Prostate gland (tissue), 2 donors: Measurements from ENCODE around the gene ZDHHC9. TPM values are rescaled to one million over a fixed set of nuclear protein-coding genes. Genes with fewer than 3 reads are reported as not detected.

Experiments used
- DNase-seq: peaks from one replicate; pipeline ENCODE4 v3.0.0-alpha.2; 2019; ENCODE audit warnings: low spot score
- H3K27ac ChIP-seq, 2 donors: fragments of 200-600 bp; sonication (generic); 2 replicates each; pipeline ENCODE4 v1.5.1; 2017 to 2019
- H3K27me3 ChIP-seq: fragments of 200-600 bp; sonication (generic); replicated peaks from 2 replicates; pipeline ENCODE4 v1.5.1; 2019; ENCODE audit not compliant: insufficient read depth
- H3K36me3 ChIP-seq, 2 donors: fragments of 200-600 bp; sonication (generic); 1 replicate in 1 of 2; 2 replicates in 1 of 2; pipeline versions ENCODE4 v1.5.1 to v1.8.1; 2017 to 2019
- H3K4me1 ChIP-seq: fragments of 200-600 bp; sonication (generic); replicated peaks from 2 replicates; pipeline ENCODE4 v1.5.1; 2019
- H3K4me3 ChIP-seq, 2 donors: fragments of 200-600 bp; sonication (generic); 2 replicates each; pipeline ENCODE4 v1.5.1; 2017 to 2019
- H3K9me3 ChIP-seq: fragments of 200-600 bp; sonication (generic); 2 replicates; pipeline ENCODE4 v1.5.1; 2017
- CTCF ChIP-seq, 4 experiments: fragments of 200-600 bp in 2 of 4; fragments of 450-650 bp in 2 of 4; sonication (generic) in 2 of 4; IDR thresholded peaks; 1 replicate in 3 of 4; 2 replicates in 1 of 4; pipeline ENCODE4 v1.5.1; 2016 to 2019; ENCODE audit warnings: antibody characterized with exemption in 4 of 4, mild to moderate bottlenecking in 2 of 4, moderate library complexity in 2 of 4
- POLR2A ChIP-seq: fragments of 450-650 bp; IDR thresholded peaks from one replicate; pipeline ENCODE4 v1.6.1; 2016; ENCODE audit warnings: antibody characterized with exemption, mild to moderate bottlenecking
- POLR2AphosphoS5 ChIP-seq: sonication (generic); formaldehyde crosslinking; IDR thresholded peaks from one replicate; pipeline ENCODE4 v1.6.1; 2017; ENCODE audit warnings: antibody characterized with exemption
- WGBS: methylation state at CpG from one replicate; pipeline ENCODE4 v1.1.5; 2018; 5-methylcytosine and 5-hydroxymethylcytosine counted together
- intact Hi-C: fragments of 100-400 bp; cut with DNase I; formaldehyde crosslinking; loops from one replicate; pipeline ENCODE4 v1.14.2; 2022
- total RNA-seq, 2 donors: library from RNA; depleted of rRNA; stranded (reverse); fragments of >200 nt; gene quantifications; one replicate each; pipeline ENCODE4 v1.1.0, GENCODE V29; 2016

Gene ZDHHC9
- total RNA-seq, 2 donors from 2014 or later = 13.8 to 20.4 TPM

DNA sequence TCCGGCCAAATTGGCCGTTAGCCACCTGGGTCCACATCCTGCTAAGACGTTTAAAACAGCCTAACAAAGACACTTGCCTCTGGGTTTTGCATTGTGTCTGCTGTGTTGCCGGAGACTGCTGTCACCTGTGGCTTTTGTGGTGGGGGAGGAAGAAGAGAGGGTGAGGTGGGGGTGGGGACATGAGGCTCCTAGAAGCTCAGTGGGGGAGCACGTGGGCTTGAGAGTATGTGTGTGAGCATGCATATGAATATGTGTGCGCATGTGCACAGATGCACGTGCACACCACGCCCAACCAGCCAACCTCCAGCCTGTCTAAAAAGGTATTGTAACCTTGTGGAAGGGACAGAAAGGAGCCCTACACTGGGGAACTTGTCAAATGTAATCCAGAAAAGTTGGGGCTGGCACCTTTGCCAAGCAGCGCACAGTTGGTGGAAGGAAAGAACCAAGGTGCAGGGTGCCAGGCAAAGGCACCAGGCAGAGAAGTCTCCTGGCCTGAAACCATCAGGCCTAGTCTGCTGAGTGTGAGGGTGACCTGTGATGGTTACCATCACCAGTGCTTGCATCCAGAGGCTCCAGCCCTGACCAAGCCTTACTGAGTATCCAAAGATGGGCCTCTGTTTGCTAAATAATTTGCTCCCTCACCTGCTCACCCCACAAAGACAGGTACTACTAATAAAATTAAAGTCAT is 74.1 kb downstream of the ZDHHC9 start:
- intact Hi-C loops = no loop called here
- Histone ChIP-seq H3K27ac (no peak overlapping the region), H3K27me3 (no peaks in the 10 kb centered on the region), H3K4me3 (no peak overlapping the region), H3K9me3 (no peaks in the 10 kb centered on the region), H3K4me1 (no peaks in the 10 kb centered on the region), H3K36me3 (no peaks in the 10 kb centered on the region)
- TF ChIP-seq POLR2A (no peak), POLR2AphosphoS5 (no peak), CTCF (IDR thresholded peaks at IDR 0.05) (no peak)
- no peak for DNase-seq
- 55% methylated on average over 7 of the region's 9 CpGs for WGBS

DNA sequence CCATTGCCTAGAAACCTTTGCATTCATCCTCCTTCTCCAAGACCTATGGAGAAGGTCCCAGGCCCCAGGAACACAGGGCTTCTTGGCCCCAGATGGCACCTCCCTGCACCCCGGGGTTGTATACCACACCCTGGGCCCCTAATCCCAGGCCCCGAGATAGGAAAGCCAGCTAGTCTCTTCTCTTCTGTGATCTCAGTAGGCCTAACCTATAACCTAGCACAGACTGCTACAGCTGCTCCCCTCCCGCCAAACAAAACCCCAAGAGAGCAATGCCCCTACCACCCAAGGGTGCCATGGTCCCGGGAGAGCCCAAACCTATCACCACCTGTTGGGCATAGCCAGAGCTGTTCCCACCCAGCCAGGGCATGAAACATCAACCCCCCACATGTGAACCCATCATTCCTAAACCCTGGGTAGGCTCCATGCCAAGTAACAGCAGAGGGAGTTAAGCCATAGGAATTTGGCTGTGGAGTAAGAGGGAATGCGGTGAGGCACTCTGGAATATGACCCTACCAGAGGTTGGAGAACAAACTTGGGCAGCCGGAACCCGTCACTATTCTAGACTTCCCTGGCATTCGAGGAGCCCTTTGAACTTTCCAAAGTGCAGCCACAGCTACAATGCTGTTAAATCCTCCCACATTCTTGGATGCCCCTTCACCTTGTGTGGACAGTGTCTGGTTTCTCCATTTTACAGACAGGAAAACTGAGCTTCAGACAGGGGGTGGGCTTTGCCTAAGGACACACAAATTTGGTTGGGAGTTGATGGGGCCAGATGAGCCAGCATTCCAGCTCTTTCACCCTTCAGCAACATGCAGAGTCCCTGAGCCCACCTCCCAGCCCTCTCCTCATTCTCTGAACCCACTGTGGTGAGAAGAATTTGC is 74.9 kb downstream of the ZDHHC9 start:
- Histone ChIP-seq H3K27ac (no peak overlapping the region), H3K36me3 (no peaks in the 10 kb centered on the region), H3K4me1 (no peaks in the 10 kb centered on the region), H3K4me3 (no peak overlapping the region), H3K27me3 (no peaks in the 10 kb centered on the region), H3K9me3 (no peaks in the 10 kb centered on the region)
- intact Hi-C loops = no loop called here
- 95% methylated on average over 6 of the region's 8 CpGs for WGBS
- TF ChIP-seq POLR2A = no peak
- TF ChIP-seq CTCF (IDR thresholded peaks at IDR 0.05) = no peak
- TF ChIP-seq POLR2AphosphoS5 = no peak
- no peak for DNase-seq

GRCh38 chrX:129768186-129768585 is 75.5 kb downstream of the ZDHHC9 start:
- no peak for DNase-seq
- Histone ChIP-seq H3K9me3 (no peaks in the 10 kb centered on the region), H3K4me3 (no peak overlapping the region), H3K27ac (no peak overlapping the region), H3K36me3 (no peaks in the 10 kb centered on the region), H3K4me1 (no peaks in the 10 kb centered on the region), H3K27me3 (no peaks in the 10 kb centered on the region)
- intact Hi-C loops = no loop called here
- WGBS = 91% methylated on average over 4 of the region's 8 CpGs
- TF ChIP-seq POLR2AphosphoS5 = no peak
- no peak for TF ChIP-seq CTCF (IDR thresholded peaks at IDR 0.05)
- no peak for TF ChIP-seq POLR2A

DNA sequence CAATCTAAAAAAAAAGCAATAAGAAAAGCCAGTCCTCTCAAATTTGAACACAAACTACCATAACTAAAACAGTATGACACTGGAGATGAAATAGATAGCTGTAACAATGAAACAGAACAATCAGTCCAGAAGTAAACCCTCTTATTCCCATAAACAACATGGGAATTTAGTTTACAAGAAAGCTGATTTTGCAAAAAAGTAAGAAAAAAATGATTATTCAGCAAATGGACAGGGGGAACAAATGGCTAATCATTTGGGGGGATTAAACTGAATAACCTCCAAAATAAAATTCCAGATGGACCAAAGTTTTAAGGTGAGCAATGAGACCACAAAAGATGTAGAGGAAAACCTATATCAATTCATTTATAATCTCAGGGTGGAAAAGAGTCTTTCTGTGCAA is 80.0 kb downstream of the ZDHHC9 start:
- TF ChIP-seq CTCF (IDR thresholded peaks at IDR 0.05) (no peak), POLR2AphosphoS5 (no peak), POLR2A (no peak)
- H3K4me3 ChIP-seq = no peak overlapping the region
- H3K36me3 ChIP-seq = no peaks in the 10 kb centered on the region
- H3K9me3 ChIP-seq = no peaks in the 10 kb centered on the region
- H3K4me1 ChIP-seq = no peaks in the 10 kb centered on the region
- H3K27me3 ChIP-seq = no peaks in the 10 kb centered on the region
- no peak for DNase-seq
- intact Hi-C loops = no loop called here
- H3K27ac ChIP-seq = no peak overlapping the region
